SK-N-SH (cell line): ENCODE results near the gene SCN2A. TPM values are rescaled to one million over a fixed set of nuclear protein-coding genes. Genes with fewer than 3 reads are reported as not detected.

Experiments used
- CTCF ChIA-PET: fragments of 300-600, 350-600 bp; formaldehyde crosslinking; extraction: SDS; loops from one replicate; lab custom pipeline; 2021; lab: Yijun Ruan, JAX
- POLR2A ChIA-PET: fragments of 350-600 bp; sonication (Branson Sonifier 250); formaldehyde crosslinking; extraction: SDS; loops from one replicate; lab custom pipeline; 2020; ENCODE audit warnings: antibody characterized with exemption, inconsistent platforms; lab: Yijun Ruan, JAX
- DNase-seq: peaks from one replicate; pipeline ENCODE4 v3.0.0; 2012
- H2AFZ ChIP-seq: fragments of 200-600 bp; sonication (generic); 2 replicates; pipeline ENCODE4 v1.8.1; 2016; ENCODE audit warnings: antibody characterized with exemption, mild to moderate bottlenecking, low read depth
- H3F3A ChIP-seq: fragments of 200-600 bp; sonication (generic); replicated peaks from 2 replicates; pipeline ENCODE3; 2016; ENCODE audit warnings: antibody characterized with exemption, mild to moderate bottlenecking; ENCODE audit not compliant: insufficient read depth
- H3K27ac ChIP-seq, 2 experiments: fragments of 200-500 bp in 1 of 2; fragments of 200-600 bp in 1 of 2; sonication (Bioruptor generic) in 1 of 2; sonication (generic), shearing (Covaris generic) in 1 of 2; 2 replicates each; pipeline versions ENCODE4 v1.5.1 to v1.6.1; 2014 to 2016; ENCODE audit warnings: low read depth in 2 of 2, inconsistent platforms in 1 of 2, low read length in 1 of 2, mild to moderate bottlenecking in 1 of 2, mixed read lengths in 1 of 2
- H3K27me3 ChIP-seq: fragments of 200-600 bp; sonication (generic), shearing (Covaris generic); 2 replicates; pipeline ENCODE4 v1.6.1; 2016; ENCODE audit warnings: mixed run types; ENCODE audit not compliant: insufficient read depth
- H3K36me3 ChIP-seq, 2 experiments: fragments of 200-500 bp in 1 of 2; fragments of 200-600 bp in 1 of 2; sonication (Bioruptor generic) in 1 of 2; sonication (generic) in 1 of 2; replicated peaks in 1 of 2; 2 replicates each; pipeline versions ENCODE3 to v1.5.1; 2014 to 2016; ENCODE audit warnings: low read length in 1 of 2, mild to moderate bottlenecking in 1 of 2; ENCODE audit not compliant: insufficient read depth in 2 of 2, control insufficient read depth in 1 of 2
- H3K4me1 ChIP-seq, 2 experiments: fragments of 200-500 bp in 1 of 2; fragments of 200-600 bp in 1 of 2; sonication (Bioruptor generic) in 1 of 2; sonication (generic), shearing (Covaris generic) in 1 of 2; 2 replicates each; pipeline versions ENCODE4 v1.5.1 to v1.6.1; 2014 to 2016; ENCODE audit warnings: low read depth in 1 of 2, low read length in 1 of 2, mixed run types in 1 of 2; ENCODE audit not compliant: insufficient read depth in 2 of 2, control insufficient read depth in 1 of 2
- H3K4me2 ChIP-seq: fragments of 200-600 bp; sonication (generic), shearing (Covaris generic); 2 replicates; pipeline ENCODE4 v1.6.1; 2017; ENCODE audit warnings: mixed run types
- H3K4me3 ChIP-seq, 2 experiments: fragments of 200-500 bp in 1 of 2; fragments of 200-600 bp in 1 of 2; sonication (Bioruptor generic) in 1 of 2; sonication (generic), shearing (Covaris generic) in 1 of 2; 2 replicates each; pipeline versions ENCODE4 v1.5.1 to v1.8.1; 2014 to 2016; ENCODE audit warnings: low read depth in 2 of 2, inconsistent platforms in 1 of 2, low read length in 1 of 2, mild to moderate bottlenecking in 1 of 2, mixed read lengths in 1 of 2, moderate library complexity in 1 of 2
- H3K79me2 ChIP-seq: fragments of 200-600 bp; sonication (generic); 2 replicates; pipeline ENCODE4 v1.8.1; 2017; ENCODE audit warnings: mild to moderate bottlenecking; ENCODE audit not compliant: insufficient read depth
- H3K9ac ChIP-seq: fragments of 200-600 bp; sonication (generic); 2 replicates; pipeline ENCODE4 v1.6.1; 2017; ENCODE audit warnings: mixed run types
- H3K9me2 ChIP-seq: fragments of 200-600 bp; sonication (generic); 2 replicates; pipeline ENCODE4 v1.6.1; 2017; ENCODE audit warnings: mixed run types
- H3K9me3 ChIP-seq: fragments of 200-600 bp; sonication (generic); 2 replicates; pipeline ENCODE4 v1.6.1; 2017; ENCODE audit warnings: mixed run types, mild to moderate bottlenecking, moderate library complexity
- H4K20me1 ChIP-seq: fragments of 200-600 bp; sonication (generic); 2 replicates; pipeline ENCODE4 v1.6.1; 2017; ENCODE audit warnings: mild to moderate bottlenecking, mixed run types; ENCODE audit not compliant: insufficient read depth
- ELF1 ChIP-seq: IDR thresholded peaks from 2 replicates; pipeline ENCODE4 v1.4.0; 2012
- EP300 ChIP-seq, 2 experiments: IDR thresholded peaks; 2 replicates each; pipeline versions ENCODE4 v1.4.0 to v1.6.1; 2012; ENCODE audit warnings: borderline replicate concordance in 1 of 2, low read depth in 1 of 2, low read length in 1 of 2
- EZH2phosphoT487 ChIP-seq: fragments of 200-600 bp; sonication (generic); IDR thresholded peaks from 2 replicates; pipeline ENCODE4 v1.6.1; 2017; ENCODE audit warnings: low read depth, mixed run types, mild to moderate bottlenecking, antibody characterized with exemption, moderate library complexity, borderline replicate concordance
- FOSL2 ChIP-seq: IDR thresholded peaks from 2 replicates; pipeline ENCODE4 v1.4.0; 2012; ENCODE audit warnings: low read depth, mild to moderate bottlenecking, moderate library complexity, borderline replicate concordance
- FOXJ3 ChIP-seq: sonication (generic); formaldehyde crosslinking; IDR thresholded peaks from 2 replicates; pipeline ENCODE4 v1.5.1; 2020; ENCODE audit warnings: mild to moderate bottlenecking, missing genetic modification reagents
- NRF1 ChIP-seq: IDR thresholded peaks from 2 replicates; pipeline ENCODE4 v1.6.1; 2012; ENCODE audit warnings: low read depth, mild to moderate bottlenecking, low read length
- RAD21 ChIP-seq: IDR thresholded peaks from 2 replicates; pipeline ENCODE4 v1.6.1; 2012; ENCODE audit warnings: mild to moderate bottlenecking, low read length
- RFX5 ChIP-seq: IDR thresholded peaks from 2 replicates; pipeline ENCODE4 v1.6.1; 2012; ENCODE audit warnings: mild to moderate bottlenecking, improper control_type of control experiment, low read length
- RXRA ChIP-seq: IDR thresholded peaks from 2 replicates; pipeline ENCODE4 v1.4.0; 2012; ENCODE audit warnings: low read depth, mild to moderate bottlenecking, borderline replicate concordance
- SIN3A ChIP-seq: IDR thresholded peaks from 2 replicates; pipeline ENCODE4 v1.6.1; 2012; ENCODE audit warnings: low read depth, mild to moderate bottlenecking, low read length, moderate library complexity, borderline replicate concordance
- SMC3 ChIP-seq: IDR thresholded peaks from 2 replicates; pipeline ENCODE4 v1.6.1; 2012; ENCODE audit warnings: low read depth, low read length, improper control_type of control experiment
- TAF1 ChIP-seq: IDR thresholded peaks from 2 replicates; pipeline ENCODE4 v1.6.1; 2012; ENCODE audit warnings: low read depth, mild to moderate bottlenecking, low read length, moderate library complexity, borderline replicate concordance
- TCF12 ChIP-seq: IDR thresholded peaks from 2 replicates; pipeline ENCODE4 v1.4.0; 2012
- TEAD4 ChIP-seq: IDR thresholded peaks from 2 replicates; pipeline ENCODE4 v1.4.0; 2012; ENCODE audit warnings: mild to moderate bottlenecking, borderline replicate concordance; ENCODE audit not compliant: insufficient read depth
- YY1 ChIP-seq: IDR thresholded peaks from 2 replicates; pipeline ENCODE4 v1.4.0; 2012; ENCODE audit warnings: low read depth, mild to moderate bottlenecking
- WGBS: methylation state at CpG from one replicate; pipeline ENCODE4 v1.1.6; 2017; ENCODE audit warnings: low lambda C conversion rate; 5-methylcytosine and 5-hydroxymethylcytosine counted together
- polyA plus RNA-seq, 3 experiments: library from polyadenylated mRNA; depleted of rRNA; stranded (reverse); fragments of >200 nt; gene quantifications; 2 replicates each; pipeline ENCODE4 v1.2.3, GENCODE V29; 2012
- TF ChIP-seq, protein P1 (sequence below): IDR thresholded peaks from 2 replicates; pipeline ENCODE4 v1.4.0; 2012; ENCODE audit warnings: low read depth
- TF ChIP-seq, protein P2 (sequence below): fragments of 150-350 bp; IDR thresholded peaks from 2 replicates; pipeline ENCODE4 v1.6.1; 2016; ENCODE audit warnings: mild to moderate bottlenecking, low read depth, low read length
- TF ChIP-seq, protein P3 (sequence below): fragments of 150-350 bp; IDR thresholded peaks from 2 replicates; pipeline ENCODE4 v1.6.1; 2017; ENCODE audit warnings: antibody characterized with exemption, low read length, low read depth, borderline replicate concordance
- TF ChIP-seq, protein P4 (sequence below): IDR thresholded peaks from 2 replicates; pipeline ENCODE4; 2012
- TF ChIP-seq, protein P5 (sequence below): IDR thresholded peaks from 2 replicates; pipeline ENCODE4 v1.4.0; 2012; ENCODE audit warnings: low read depth, borderline replicate concordance

The SCN2A gene
- polyA plus RNA-seq, 1 of the 3 experiments (the other 2 are of a cell fraction) = 5.1 TPM

DNA sequence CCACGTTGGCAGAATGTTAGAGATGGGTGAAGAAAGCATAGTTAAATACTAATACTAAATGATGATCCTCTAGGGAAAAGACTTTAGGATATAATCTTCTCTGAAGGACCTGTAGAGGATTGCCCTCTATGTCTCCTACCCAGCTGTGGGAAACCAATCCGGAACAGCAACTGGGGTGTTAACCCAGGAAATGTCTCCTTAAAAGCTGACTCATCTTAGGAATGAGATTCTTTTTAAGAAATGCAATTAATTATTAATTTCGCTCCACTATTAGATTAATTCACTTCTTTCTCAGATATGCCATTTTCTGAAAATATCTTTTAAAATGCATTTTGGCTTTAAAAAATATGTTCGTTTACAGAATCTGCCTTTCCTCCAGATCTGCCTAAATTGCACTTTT, 42.8 kb upstream of the SCN2A start:
- H3K4me1 ChIP-seq = no peaks in the 10 kb centered on the region; a peak in 2 of 4 replicates
- no peaks in the 10 kb centered on the region for H3F3A ChIP-seq
- no peaks in the 10 kb centered on the region for H3K36me3 ChIP-seq
- H3K27ac ChIP-seq = no peak overlapping the region
- H3K9me2 ChIP-seq = no peaks in the 10 kb centered on the region
- 72% methylated on average over 4 of the region's 4 CpGs for WGBS
- no peak for DNase-seq
- ChIA-PET POLR2A (no interaction called here), CTCF (interaction anchor here (1.1 to 1.9 kb wide), 4 partner anchors 8 to 204 kb away, joined by 3 to 11 read pairs (median 6); partner anchors contain the start of gene SCN3A)
- no peak overlapping the region for H3K9ac ChIP-seq
- no peak overlapping the region for H2AFZ ChIP-seq
- no peaks in the 10 kb centered on the region for H3K79me2 ChIP-seq
- H3K4me3 ChIP-seq = no peak overlapping the region
- H4K20me1 ChIP-seq = no peaks in the 10 kb centered on the region
- H3K9me3 ChIP-seq = no peaks in the 10 kb centered on the region
- H3K27me3 ChIP-seq = no peaks in the 10 kb centered on the region
- no peak overlapping the region for H3K4me2 ChIP-seq
- TF ChIP-seq RFX5 = no peak
- TF ChIP-seq, protein P1, sequence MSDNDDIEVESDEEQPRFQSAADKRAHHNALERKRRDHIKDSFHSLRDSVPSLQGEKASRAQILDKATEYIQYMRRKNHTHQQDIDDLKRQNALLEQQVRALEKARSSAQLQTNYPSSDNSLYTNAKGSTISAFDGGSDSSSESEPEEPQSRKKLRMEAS = no peak
- TF ChIP-seq EP300 (IDR thresholded peaks at IDR 0.05; ENCODE audit: borderline replicate concordance in 1 of 2, low read depth in 1 of 2, low read length in 1 of 2) = no peak
- no peak for TF ChIP-seq TEAD4
- TF ChIP-seq RAD21 = no peak
- TF ChIP-seq TAF1 = no peak
- no peak for TF ChIP-seq SMC3
- TF ChIP-seq SIN3A = no peak
- TF ChIP-seq, protein P2, sequence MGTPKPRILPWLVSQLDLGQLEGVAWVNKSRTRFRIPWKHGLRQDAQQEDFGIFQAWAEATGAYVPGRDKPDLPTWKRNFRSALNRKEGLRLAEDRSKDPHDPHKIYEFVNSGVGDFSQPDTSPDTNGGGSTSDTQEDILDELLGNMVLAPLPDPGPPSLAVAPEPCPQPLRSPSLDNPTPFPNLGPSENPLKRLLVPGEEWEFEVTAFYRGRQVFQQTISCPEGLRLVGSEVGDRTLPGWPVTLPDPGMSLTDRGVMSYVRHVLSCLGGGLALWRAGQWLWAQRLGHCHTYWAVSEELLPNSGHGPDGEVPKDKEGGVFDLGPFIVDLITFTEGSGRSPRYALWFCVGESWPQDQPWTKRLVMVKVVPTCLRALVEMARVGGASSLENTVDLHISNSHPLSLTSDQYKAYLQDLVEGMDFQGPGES = no peak
- no peak for TF ChIP-seq EZH2phosphoT487
- TF ChIP-seq ELF1 = no peak
- TF ChIP-seq RXRA = no peak
- no peak for TF ChIP-seq FOXJ3
- TF ChIP-seq YY1 = no peak
- TF ChIP-seq, protein P3, sequence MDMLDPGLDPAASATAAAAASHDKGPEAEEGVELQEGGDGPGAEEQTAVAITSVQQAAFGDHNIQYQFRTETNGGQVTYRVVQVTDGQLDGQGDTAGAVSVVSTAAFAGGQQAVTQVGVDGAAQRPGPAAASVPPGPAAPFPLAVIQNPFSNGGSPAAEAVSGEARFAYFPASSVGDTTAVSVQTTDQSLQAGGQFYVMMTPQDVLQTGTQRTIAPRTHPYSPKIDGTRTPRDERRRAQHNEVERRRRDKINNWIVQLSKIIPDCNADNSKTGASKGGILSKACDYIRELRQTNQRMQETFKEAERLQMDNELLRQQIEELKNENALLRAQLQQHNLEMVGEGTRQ = no peak

DNA sequence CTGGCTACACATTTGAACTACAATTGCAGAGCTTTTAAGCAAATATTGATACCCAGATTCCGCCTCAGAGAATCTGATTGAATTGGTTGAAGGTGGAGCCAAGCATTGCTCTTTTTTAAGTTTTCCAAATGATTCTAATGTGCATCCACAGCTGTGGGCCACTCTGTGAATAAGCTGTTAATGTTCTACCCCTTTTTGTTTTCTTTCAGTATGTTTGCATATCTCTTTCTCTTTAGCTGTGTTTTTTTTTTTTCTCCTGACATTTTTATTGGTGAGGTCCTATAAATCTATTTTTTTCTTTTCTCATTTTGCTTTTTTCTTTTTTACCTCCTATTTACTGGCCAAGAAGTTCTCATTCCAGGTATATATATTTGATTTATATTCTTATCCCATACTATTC, 41.9 kb upstream of the SCN2A start:
- WGBS = 91% methylated on average over 1 of the region's 1 CpG
- POLR2A ChIA-PET = no interaction called here
- no peaks in the 10 kb centered on the region for H3K9me2 ChIP-seq

More for the DNA sequence above, 41.9 kb upstream of the SCN2A start:
- H4K20me1 ChIP-seq = no peaks in the 10 kb centered on the region
- H2AFZ ChIP-seq = no peak overlapping the region
- H3K4me3 ChIP-seq = no peak overlapping the region
- CTCF ChIA-PET = interaction anchor here (1.9 kb wide), 1 partner anchor 181 kb away, joined by 11 read pairs; no protein-coding TSS in a partner anchor
- no peak overlapping the region for H3K4me2 ChIP-seq
- no peak overlapping the region for H3K27ac ChIP-seq
- no peaks in the 10 kb centered on the region for H3K79me2 ChIP-seq
- H3K9me3 ChIP-seq = no peaks in the 10 kb centered on the region
- no peaks in the 10 kb centered on the region; a peak in 2 of 4 replicates for H3K4me1 ChIP-seq
- no peaks in the 10 kb centered on the region for H3F3A ChIP-seq
- H3K36me3 ChIP-seq = no peaks in the 10 kb centered on the region
- H3K9ac ChIP-seq = no peak overlapping the region
- H3K27me3 ChIP-seq = no peaks in the 10 kb centered on the region
- DNase-seq = no peak
- TF ChIP-seq, protein P4, sequence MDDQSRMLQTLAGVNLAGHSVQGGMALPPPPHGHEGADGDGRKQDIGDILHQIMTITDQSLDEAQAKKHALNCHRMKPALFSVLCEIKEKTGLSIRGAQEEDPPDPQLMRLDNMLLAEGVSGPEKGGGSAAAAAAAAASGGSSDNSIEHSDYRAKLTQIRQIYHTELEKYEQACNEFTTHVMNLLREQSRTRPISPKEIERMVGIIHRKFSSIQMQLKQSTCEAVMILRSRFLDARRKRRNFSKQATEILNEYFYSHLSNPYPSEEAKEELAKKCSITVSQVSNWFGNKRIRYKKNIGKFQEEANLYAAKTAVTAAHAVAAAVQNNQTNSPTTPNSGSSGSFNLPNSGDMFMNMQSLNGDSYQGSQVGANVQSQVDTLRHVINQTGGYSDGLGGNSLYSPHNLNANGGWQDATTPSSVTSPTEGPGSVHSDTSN = no peak
- TF ChIP-seq, protein P5, sequence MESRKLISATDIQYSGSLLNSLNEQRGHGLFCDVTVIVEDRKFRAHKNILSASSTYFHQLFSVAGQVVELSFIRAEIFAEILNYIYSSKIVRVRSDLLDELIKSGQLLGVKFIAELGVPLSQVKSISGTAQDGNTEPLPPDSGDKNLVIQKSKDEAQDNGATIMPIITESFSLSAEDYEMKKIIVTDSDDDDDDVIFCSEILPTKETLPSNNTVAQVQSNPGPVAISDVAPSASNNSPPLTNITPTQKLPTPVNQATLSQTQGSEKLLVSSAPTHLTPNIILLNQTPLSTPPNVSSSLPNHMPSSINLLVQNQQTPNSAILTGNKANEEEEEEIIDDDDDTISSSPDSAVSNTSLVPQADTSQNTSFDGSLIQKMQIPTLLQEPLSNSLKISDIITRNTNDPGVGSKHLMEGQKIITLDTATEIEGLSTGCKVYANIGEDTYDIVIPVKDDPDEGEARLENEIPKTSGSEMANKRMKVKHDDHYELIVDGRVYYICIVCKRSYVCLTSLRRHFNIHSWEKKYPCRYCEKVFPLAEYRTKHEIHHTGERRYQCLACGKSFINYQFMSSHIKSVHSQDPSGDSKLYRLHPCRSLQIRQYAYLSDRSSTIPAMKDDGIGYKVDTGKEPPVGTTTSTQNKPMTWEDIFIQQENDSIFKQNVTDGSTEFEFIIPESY = no peak
- TF ChIP-seq NRF1 = no peak
- no peak for TF ChIP-seq TCF12
- no peak for TF ChIP-seq EZH2phosphoT487
- TF ChIP-seq FOSL2 = no peak
- no peak for TF ChIP-seq SIN3A
- TF ChIP-seq TEAD4 = no peak
- TF ChIP-seq, protein P2 = no peak
- no peak for TF ChIP-seq FOXJ3
- TF ChIP-seq, all 33 proteins: peak for 0
